H9 (cell line): ENCODE data around the gene ITGBL1. TPM values are rescaled to one million over a fixed set of nuclear protein-coding genes. Genes with fewer than 3 reads are reported as not detected.

Experiments used
- DNase-seq: peaks from one replicate; pipeline ENCODE4 v3.0.0-alpha.2; 2017
- H2AFZ ChIP-seq: one replicate; pipeline ENCODE4 v1.6.1; 2013; ENCODE audit warnings: mild to moderate bottlenecking, low read length, control low read depth, moderate library complexity
- H2AK5ac ChIP-seq: 2 replicates; pipeline ENCODE4 v1.6.1; 2013; ENCODE audit warnings: low read length, control low read depth, mixed read lengths; ENCODE audit not compliant: insufficient read length
- H2BK120ac ChIP-seq: one replicate; pipeline ENCODE4 v1.6.1; 2013; ENCODE audit warnings: low read depth, mild to moderate bottlenecking, low read length, control low read depth, inconsistent platforms; ENCODE audit not compliant: poor library complexity, severe bottlenecking
- H2BK12ac ChIP-seq: 2 replicates; pipeline ENCODE4 v1.6.1; 2013; ENCODE audit warnings: low read length, control low read depth, mixed read lengths, low read depth; ENCODE audit not compliant: insufficient read length
- H2BK15ac ChIP-seq: 2 replicates; pipeline ENCODE4 v1.6.1; 2013; ENCODE audit warnings: low read depth, low read length, control low read depth
- H2BK20ac ChIP-seq: one replicate; pipeline ENCODE4 v1.6.1; 2013; ENCODE audit warnings: low read depth, mild to moderate bottlenecking, low read length, control low read depth, inconsistent platforms; ENCODE audit not compliant: poor library complexity, severe bottlenecking
- H2BK5ac ChIP-seq: 2 replicates; pipeline ENCODE4 v1.6.1; 2013; ENCODE audit warnings: low read length, control low read depth, mixed read lengths; ENCODE audit not compliant: insufficient read length
- H3K14ac ChIP-seq: 2 replicates; pipeline ENCODE4 v1.6.1; 2013; ENCODE audit warnings: low read length, control low read depth; ENCODE audit not compliant: insufficient read depth
- H3K18ac ChIP-seq: 2 replicates; pipeline ENCODE4 v1.6.1; 2013; ENCODE audit warnings: low read depth, mild to moderate bottlenecking, mixed read lengths, low read length, control low read depth; ENCODE audit not compliant: insufficient read length
- H3K23ac ChIP-seq: 2 replicates; pipeline ENCODE4 v1.6.1; 2013; ENCODE audit warnings: low read length, control low read depth, mixed read lengths, low read depth; ENCODE audit not compliant: insufficient read length
- H3K23me2 ChIP-seq: 2 replicates; pipeline ENCODE4 v1.6.1; 2013; ENCODE audit warnings: low read depth, mild to moderate bottlenecking, mixed read lengths, low read length, control low read depth; ENCODE audit not compliant: insufficient read length, poor library complexity, severe bottlenecking
- H3K27ac ChIP-seq: 2 replicates; pipeline ENCODE4 v1.5.1; 2013; ENCODE audit warnings: low read length, control low read depth, mixed read lengths, low read depth; ENCODE audit not compliant: insufficient read length
- H3K27me3 ChIP-seq: 2 replicates; pipeline ENCODE4 v1.6.1; 2013; ENCODE audit warnings: low read length, control low read depth, inconsistent platforms; ENCODE audit not compliant: insufficient read depth
- H3K4ac ChIP-seq: 2 replicates; pipeline ENCODE4 v1.6.1; 2013; ENCODE audit warnings: low read depth, mild to moderate bottlenecking, control low read depth, inconsistent platforms, low read length, moderate library complexity
- H3K4me1 ChIP-seq: 2 replicates; pipeline ENCODE4 v1.6.1; 2013; ENCODE audit warnings: low read length, control low read depth, inconsistent platforms; ENCODE audit not compliant: insufficient read depth
- H3K4me2 ChIP-seq: 2 replicates; pipeline ENCODE4 v1.6.1; 2013; ENCODE audit warnings: low read length, control low read depth, mixed read lengths; ENCODE audit not compliant: insufficient read length, insufficient read depth
- H3K56ac ChIP-seq: 2 replicates; pipeline ENCODE4 v1.6.1; 2013; ENCODE audit warnings: low read depth, mild to moderate bottlenecking, mixed read lengths, low read length, control low read depth; ENCODE audit not compliant: insufficient read length
- H3K79me1 ChIP-seq: 2 replicates; pipeline ENCODE4 v1.6.1; 2013; ENCODE audit warnings: low read depth, mild to moderate bottlenecking, moderate library complexity, low read length, control low read depth, inconsistent platforms; ENCODE audit not compliant: insufficient read depth, poor library complexity, severe bottlenecking
- H3K79me2 ChIP-seq: 2 replicates; pipeline ENCODE4 v1.6.1; 2013; ENCODE audit warnings: low read length, control low read depth, inconsistent platforms; ENCODE audit not compliant: insufficient read depth
- H3K9ac ChIP-seq: 2 replicates; pipeline ENCODE4 v1.6.1; 2013; ENCODE audit warnings: low read length, control low read depth, mixed read lengths; ENCODE audit not compliant: insufficient read length; ENCODE audit errors: extremely low read depth
- H3K9me3 ChIP-seq: one replicate; pipeline ENCODE4 v1.6.1; 2013; ENCODE audit warnings: low read depth, low read length, inconsistent platforms; ENCODE audit not compliant: control insufficient read depth
- H3T11ph ChIP-seq: one replicate; pipeline ENCODE4 v1.6.1; 2013; ENCODE audit warnings: mild to moderate bottlenecking, low read length, control low read depth, inconsistent platforms
- H4K20me1 ChIP-seq: one replicate; pipeline ENCODE4 v1.6.1; 2013; ENCODE audit not compliant: control insufficient read depth, insufficient read length, insufficient read depth
- H4K5ac ChIP-seq: 2 replicates; pipeline ENCODE4 v1.6.1; 2013; ENCODE audit warnings: low read depth, mild to moderate bottlenecking, mixed read lengths, low read length, control low read depth; ENCODE audit not compliant: insufficient read length
- H4K8ac ChIP-seq: replicated peaks from 2 replicates; pipeline ENCODE4 v1.6.1; 2013; ENCODE audit warnings: low read length, control low read depth, mixed read lengths, low read depth; ENCODE audit not compliant: insufficient read length
- H4K91ac ChIP-seq: 2 replicates; pipeline ENCODE4 v1.6.1; 2013; ENCODE audit warnings: low read depth, mild to moderate bottlenecking, moderate library complexity, mixed read lengths, low read length, control low read depth; ENCODE audit not compliant: insufficient read length
- H3K27ac Mint-ChIP-seq, 3 experiments: 2 replicates in 2 of 3; 3 replicates in 1 of 3; pipeline ENCODE4 v1.8.0; 2020 to 2021; ENCODE audit warnings: mixed read lengths in 3 of 3, mild to moderate bottlenecking in 1 of 3, moderate library complexity in 1 of 3
- H3K27me3 Mint-ChIP-seq: 2 replicates; pipeline ENCODE4 v1.8.0; 2021; ENCODE audit warnings: low read depth, mild to moderate bottlenecking, moderate library complexity, mixed read lengths
- H3K36me3 Mint-ChIP-seq, 3 experiments: 2 replicates in 2 of 3; 3 replicates in 1 of 3; pipeline ENCODE4 v1.8.0; 2020 to 2021; ENCODE audit warnings: low read depth in 3 of 3, mixed read lengths in 3 of 3; ENCODE audit not compliant: insufficient read depth in 1 of 3
- H3K4me1 Mint-ChIP-seq, 2 experiments: 2 replicates each; pipeline ENCODE4 v1.8.0; 2020; ENCODE audit warnings: mixed read lengths in 2 of 2
- H3K4me3 Mint-ChIP-seq, 2 experiments: 2 replicates in 1 of 2; 3 replicates in 1 of 2; pipeline ENCODE4 v1.8.0; 2020 to 2021; ENCODE audit warnings: mild to moderate bottlenecking in 2 of 2, mixed read lengths in 2 of 2, moderate library complexity in 1 of 2
- H3K9me3 Mint-ChIP-seq, 2 experiments: 2 replicates in 1 of 2; 3 replicates in 1 of 2; pipeline ENCODE4 v1.8.0; 2020; ENCODE audit warnings: mild to moderate bottlenecking in 2 of 2, mixed read lengths in 2 of 2, moderate library complexity in 1 of 2
- WGBS: extraction: QIAGEN DNeasy Blood & Tissue Kit; methylation state at CpG from one replicate; pipeline ENCODE4 v1.1.7; 2013; ENCODE audit warnings: missing lambda C conversion rate, low lambda C conversion rate, mixed read lengths; ENCODE audit not compliant: insufficient read length; ENCODE audit errors: extremely low coverage; 5-methylcytosine and 5-hydroxymethylcytosine counted together
- total RNA-seq: library from RNA; stranded (reverse); gene quantifications from 2 replicates; pipeline ENCODE4 v1.2.1, GENCODE V29; 2021
- TF ChIP-seq, protein P1 (sequence below): fragments of 200-600 bp; sonication (generic); conservative IDR thresholded peaks from 3 replicates; pipeline ENCODE4 v1.8.0; 2021; ENCODE audit warnings: antibody characterized with exemption, mild to moderate bottlenecking

ITGBL1 gene
- total RNA-seq, 1 experiment from 2014 or later = not detected

DNA sequence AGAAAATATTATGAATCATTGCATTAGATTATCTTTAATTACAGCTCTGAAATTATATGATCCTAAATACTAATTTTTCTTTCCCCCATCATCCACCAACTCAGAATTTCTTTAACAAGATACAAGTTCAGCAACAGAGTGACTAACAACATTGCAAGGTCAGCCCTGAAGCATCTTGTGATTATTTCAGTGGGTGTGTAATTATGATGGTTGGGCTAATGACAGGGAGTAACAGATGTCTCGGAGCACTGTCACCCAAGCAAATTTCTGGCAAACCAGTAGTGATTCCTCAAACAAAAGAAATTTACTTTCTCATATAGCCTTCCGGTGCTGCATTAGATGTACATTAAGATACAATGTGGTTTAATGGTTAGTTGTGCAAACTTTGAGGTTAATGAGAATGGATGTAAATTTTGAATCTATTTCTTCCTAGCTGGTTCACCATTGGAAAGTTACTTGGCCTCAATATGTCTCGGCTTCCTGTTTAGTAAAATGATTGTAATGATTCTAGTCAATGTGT lies 238.9 kb downstream of the ITGBL1 start:
- H3K27me3 Mint-ChIP-seq = peaks cover 4% of the 10 kb centered on the region
- Histone ChIP-seq H2BK5ac (no peak overlapping the region), H2BK20ac (no peak overlapping the region), H3K14ac (no peak overlapping the region), H3K9ac (no peak overlapping the region), H3K79me2 (no peaks in the 10 kb centered on the region), H3K4ac (no peak overlapping the region), H4K5ac (no peak overlapping the region), H3K79me1 (no peaks in the 10 kb centered on the region), H4K20me1 (no peaks in the 10 kb centered on the region), H3K4me2 (no peak overlapping the region), H3K56ac (no peak overlapping the region), H2BK12ac (no peak overlapping the region), H2BK15ac (no peak overlapping the region), H4K91ac (no peak overlapping the region), H3K4me1 (no peaks in the 10 kb centered on the region), H3K27me3 (no peaks in the 10 kb centered on the region), H3K18ac (no peak overlapping the region), H3K27ac (no peak overlapping the region), H4K8ac (no peak overlapping the region), H3K23me2 (no peaks in the 10 kb centered on the region), H3K9me3 (no peaks in the 10 kb centered on the region), H2AFZ (no peak overlapping the region), H2AK5ac (no peak overlapping the region), H2BK120ac (no peak overlapping the region), H3K23ac (no peak overlapping the region), H3T11ph (no peak overlapping the region)
- TF ChIP-seq, protein P1, sequence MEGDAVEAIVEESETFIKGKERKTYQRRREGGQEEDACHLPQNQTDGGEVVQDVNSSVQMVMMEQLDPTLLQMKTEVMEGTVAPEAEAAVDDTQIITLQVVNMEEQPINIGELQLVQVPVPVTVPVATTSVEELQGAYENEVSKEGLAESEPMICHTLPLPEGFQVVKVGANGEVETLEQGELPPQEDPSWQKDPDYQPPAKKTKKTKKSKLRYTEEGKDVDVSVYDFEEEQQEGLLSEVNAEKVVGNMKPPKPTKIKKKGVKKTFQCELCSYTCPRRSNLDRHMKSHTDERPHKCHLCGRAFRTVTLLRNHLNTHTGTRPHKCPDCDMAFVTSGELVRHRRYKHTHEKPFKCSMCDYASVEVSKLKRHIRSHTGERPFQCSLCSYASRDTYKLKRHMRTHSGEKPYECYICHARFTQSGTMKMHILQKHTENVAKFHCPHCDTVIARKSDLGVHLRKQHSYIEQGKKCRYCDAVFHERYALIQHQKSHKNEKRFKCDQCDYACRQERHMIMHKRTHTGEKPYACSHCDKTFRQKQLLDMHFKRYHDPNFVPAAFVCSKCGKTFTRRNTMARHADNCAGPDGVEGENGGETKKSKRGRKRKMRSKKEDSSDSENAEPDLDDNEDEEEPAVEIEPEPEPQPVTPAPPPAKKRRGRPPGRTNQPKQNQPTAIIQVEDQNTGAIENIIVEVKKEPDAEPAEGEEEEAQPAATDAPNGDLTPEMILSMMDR = no peak
- H3K36me3 Mint-ChIP-seq = no peaks in the 10 kb centered on the region
- H3K4me1 Mint-ChIP-seq = no peaks in the 10 kb centered on the region
- no peaks in the 10 kb centered on the region for H3K9me3 Mint-ChIP-seq
- no peak overlapping the region for H3K27ac Mint-ChIP-seq
- no peak for DNase-seq
- H3K4me3 Mint-ChIP-seq = no peak overlapping the region
- WGBS = no CpG with 5 or more reads among the region's 3 CpGs
